SJSA1 (cell line): ENCODE results near the gene TRIM3. TPM values are rescaled to one million over a fixed set of nuclear protein-coding genes. Genes with fewer than 3 reads are reported as not detected.

Experiments
- total RNA-seq: library from RNA; depleted of rRNA; stranded (reverse); fragments of >200 nt; shearing (Covaris generic); gene quantifications from 2 replicates; pipeline ENCODE4 v1.2.3, GENCODE V29; 2014; rRNA removed

TRIM3 gene
- total RNA-seq, 1 experiment from 2014 or later: 11.0 TPM

Other genes starting within 250 kb of the TRIM3 start
- 5.6 and 10.0 TPM in 2 replicates for gene FHIP1B, start 239.3 kb downstream of the TRIM3 start, total RNA-seq
- gene CNGA4, start 234.9 kb downstream of the TRIM3 start, total RNA-seq: not detected in 2 replicates
- gene CCKBR, start 214.1 kb downstream of the TRIM3 start, total RNA-seq: not detected in 2 replicates
- gene CAVIN3, start 153.4 kb downstream of the TRIM3 start, total RNA-seq: 174 and 307 TPM in 2 replicates
- gene SMPD1, start 83.5 kb downstream of the TRIM3 start, total RNA-seq: 38.9 and 57.9 TPM in 2 replicates
- gene APBB1, start 54.8 kb downstream of the TRIM3 start, total RNA-seq: 12.0 and 17.1 TPM in 2 replicates
- gene HPX, start 33.0 kb downstream of the TRIM3 start, total RNA-seq: 0.32 TPM in 1 of 2 replicates, not detected in the other
- gene ARFIP2, start 7.4 kb upstream of the TRIM3 start, total RNA-seq: 14.0 and 22.9 TPM in 2 replicates
- gene TIMM10B, start 7.6 kb upstream of the TRIM3 start, total RNA-seq: 5.6 and 19.1 TPM in 2 replicates
- 1.5 and 1.8 TPM in 2 replicates for gene DNHD1, start 23.3 kb upstream of the TRIM3 start, total RNA-seq
- 10.2 and 12.0 TPM in 2 replicates for gene RRP8, start 129.7 kb upstream of the TRIM3 start, total RNA-seq
- gene ILK, start 129.8 kb upstream of the TRIM3 start, total RNA-seq: 160 and 180 TPM in 2 replicates
- gene TAF10, start 138.3 kb upstream of the TRIM3 start, total RNA-seq: 25.2 and 35.2 TPM in 2 replicates
- gene TPP1, start 145.5 kb upstream of the TRIM3 start, total RNA-seq: 5.9 and 6.8 TPM in 2 replicates
- gene DCHS1, start 181.9 kb upstream of the TRIM3 start, total RNA-seq: 7.8 and 12.0 TPM in 2 replicates
- gene MRPL17, start 209.4 kb upstream of the TRIM3 start, total RNA-seq: 38.7 and 79.8 TPM in 2 replicates